ENCODE data around the gene TSEN54.

Gene TSEN54

GRCh38 chr17:75488693-75489510 lies 27.4 kb upstream of the TSEN54 start:
- TF ChIP-seq REST (IDR thresholded peaks at IDR 0.05; ENCODE audit: insufficient replicate concordance, low read depth) (no peak), POLR2AphosphoS5 (IDR thresholded peaks at IDR 0.05; ENCODE audit: low read depth) (no peak), SPI1 (IDR thresholded peaks at IDR 0.05; ENCODE audit: borderline replicate concordance, low read depth) (no peak), CTCF (IDR thresholded peaks at IDR 0.05; ENCODE audit: insufficient read depth, low read length) (no peak), GABPA (IDR thresholded peaks at IDR 0.05; ENCODE audit: low read depth) (no peak)
- Histone ChIP-seq H3K4me3 (replicated peaks; ENCODE audit: insufficient read depth, low read length) (no peak overlapping the region), H3K27ac (replicated peaks) (peak overlapping the region; percentile 79; the same call in 1 of the 2 replicates), H3K27me3 (ENCODE audit: insufficient read depth, poor library complexity, severe bottlenecking) (no peaks in the 10 kb centered on the region)
- no peak for DNase-seq (ENCODE audit: low read depth in 1 of 2, low spot score in 1 of 2)

- no peak overlapping the region for H3K4me3 ChIP-seq (replicated peaks; ENCODE audit: insufficient read depth, low read length)
- H3K27ac ChIP-seq (replicated peaks) = no peak overlapping the region
- TF ChIP-seq REST (IDR thresholded peaks at IDR 0.05; ENCODE audit: insufficient replicate concordance, low read depth) = no peak
- TF ChIP-seq GABPA (IDR thresholded peaks at IDR 0.05; ENCODE audit: low read depth) = no peak
- TF ChIP-seq CTCF (IDR thresholded peaks at IDR 0.05; ENCODE audit: insufficient read depth, low read length) = no peak
- no peak for TF ChIP-seq SPI1 (IDR thresholded peaks at IDR 0.05; ENCODE audit: borderline replicate concordance, low read depth)
- no peak for TF ChIP-seq POLR2AphosphoS5 (IDR thresholded peaks at IDR 0.05; ENCODE audit: low read depth)
- no peaks in the 10 kb centered on the region for H3K27me3 ChIP-seq (ENCODE audit: insufficient read depth, poor library complexity, severe bottlenecking)
- no peak for DNase-seq (ENCODE audit: low read depth in 1 of 2, low spot score in 1 of 2)
Observed at GRCh38 chr17:75489511-75489955, 26.8 kb upstream of the TSEN54 start.

GRCh38 chr17:75490173-75490743 lies 26.1 kb upstream of the TSEN54 start:
- H3K27me3 ChIP-seq (ENCODE audit: insufficient read depth, poor library complexity, severe bottlenecking) = no peaks in the 10 kb centered on the region
- DNase-seq (ENCODE audit: low read depth in 1 of 2, low spot score in 1 of 2) = no peak

More at GRCh38 chr17:75490173-75490743, 26.1 kb upstream of the TSEN54 start:
- Histone ChIP-seq H3K27ac (replicated peaks) (no peak overlapping the region), H3K4me3 (replicated peaks; ENCODE audit: insufficient read depth, low read length) (no peak overlapping the region)
- TF ChIP-seq GABPA (IDR thresholded peaks at IDR 0.05; ENCODE audit: low read depth) (no peak), REST (IDR thresholded peaks at IDR 0.05; ENCODE audit: insufficient replicate concordance, low read depth) (no peak), POLR2AphosphoS5 (IDR thresholded peaks at IDR 0.05; ENCODE audit: low read depth) (no peak)
